Forelimb muscle (tissue), 1 donor: ENCODE results near the gene PRDM13. TPM values are rescaled to one million over a fixed set of nuclear protein-coding genes. Genes with fewer than 3 reads are reported as not detected.
"Not testable (repeated sequence)": the region's sequence is repeated elsewhere in the genome, so short reads cannot be mapped to it uniquely, and the experiment has no call there.

Source experiments
- DNase-seq: peaks from one replicate; pipeline ENCODE4 v3.0.0-alpha.2; 2013; ENCODE audit warnings: low read depth
- polyA plus RNA-seq: library from polyadenylated mRNA; unstranded; fragments of 120-200 nt; gene quantifications from one replicate; pipeline ENCODE4 v1.2.1, GENCODE V29; 2013; ENCODE audit not compliant: insufficient read length

PRDM13 gene
- polyA plus RNA-seq, 1 donor: not detected

- DNase-seq: no peak
Measured at GRCh38 chr6:99603421-99604165, 3.0 kb upstream of the PRDM13 start.

- no peak for DNase-seq
Measured at GRCh38 chr6:99604166-99605073, 2.2 kb upstream of the PRDM13 start.

GRCh38 chr6:99605074-99605734, 1.4 kb upstream of the PRDM13 start:
- no peak for DNase-seq

- DNase-seq: no peak
Measured at GRCh38 chr6:99605911-99606655, 550 bp upstream of the PRDM13 start.

- DNase-seq: no peak
Measured at GRCh38 chr6:99607416-99608036, 893 bp downstream of the PRDM13 start.

- no peak for DNase-seq
Measured at GRCh38 chr6:99608059-99608885, 1.6 kb downstream of the PRDM13 start.

- no peak for DNase-seq
Measured at GRCh38 chr6:99608886-99609482, 2.4 kb downstream of the PRDM13 start.

- no peak for DNase-seq
Measured at GRCh38 chr6:99609905-99610489, 3.4 kb downstream of the PRDM13 start.

GRCh38 chr6:99611148-99611547, 4.5 kb downstream of the PRDM13 start:
- DNase-seq: no peak

- no peak for DNase-seq
Measured at GRCh38 chr6:99612551-99613408, 6.1 kb downstream of the PRDM13 start.

GRCh38 chr6:99613409-99613704, 6.7 kb downstream of the PRDM13 start:
- no peak for DNase-seq

- no peak for DNase-seq
Measured at GRCh38 chr6:99613705-99614429, 7.2 kb downstream of the PRDM13 start.

GRCh38 chr6:99614430-99615186, 8.0 kb downstream of the PRDM13 start:
- DNase-seq: no peak

- DNase-seq: no peak
Measured at GRCh38 chr6:99617131-99617530, 10.5 kb downstream of the PRDM13 start.

GRCh38 chr6:99618649-99619408, 12.2 kb downstream of the PRDM13 start:
- DNase-seq: no peak

GRCh38 chr6:99619409-99619762, 12.8 kb downstream of the PRDM13 start:
- DNase-seq: no peak

GRCh38 chr6:99622044-99622443, 15.4 kb downstream of the PRDM13 start:
- not testable (repeated sequence) for DNase-seq
